AG04449 (cell line): Measurements from ENCODE around the gene COX7C.

Source experiments
- CTCF ChIA-PET: fragments of 350-600 bp; formaldehyde crosslinking; extraction: SDS; loops from one replicate; lab custom pipeline; 2021; ENCODE audit warnings: antibody characterized with exemption; lab: Yijun Ruan, JAX
- POLR2A ChIA-PET: fragments of 400-600, 350-600 bp; formaldehyde crosslinking; extraction: SDS; loops from one replicate; lab custom pipeline; 2020; ENCODE audit warnings: antibody characterized with exemption, inconsistent platforms; lab: Yijun Ruan, JAX
- DNase-seq: peaks from one replicate; pipeline ENCODE4 v3.0.0-alpha.2; 2010; ENCODE audit warnings: low read depth, low spot score
- H3K4me3 ChIP-seq: 2 replicates; pipeline ENCODE4 v1.5.1; 2011; ENCODE audit warnings: low read depth, mild to moderate bottlenecking, control low read depth, low read length
- CTCF ChIP-seq: IDR thresholded peaks from one replicate; pipeline ENCODE4 v1.5.1; 2011; ENCODE audit warnings: mild to moderate bottlenecking, moderate library complexity, low read length, control low read depth, inconsistent platforms; ENCODE audit not compliant: insufficient read depth; ENCODE audit errors: missing control alignments

The COX7C gene

DNA sequence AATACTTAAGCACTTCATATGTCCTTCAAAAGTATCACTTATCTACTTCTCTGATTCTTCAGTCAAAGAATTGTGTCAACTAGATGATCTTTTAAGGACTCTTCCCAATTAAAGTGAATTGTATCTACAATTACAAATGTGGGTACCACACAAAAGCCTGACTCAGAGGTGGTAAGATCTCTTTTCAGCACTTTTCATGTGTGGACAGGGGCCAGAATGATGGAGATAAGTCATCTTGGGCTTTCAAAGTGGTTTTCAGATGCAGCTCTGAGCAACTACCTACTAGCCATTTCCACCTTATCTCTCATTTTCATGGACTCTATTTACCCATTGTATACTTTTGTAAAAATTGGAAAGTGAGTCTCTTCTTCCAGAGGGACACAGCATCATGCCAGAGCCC is 8.4 kb downstream of the COX7C start:
- ChIA-PET CTCF (no interaction called here), POLR2A (no interaction called here)
- no peak for TF ChIP-seq CTCF
- DNase-seq, result no peak
- H3K4me3 ChIP-seq, result no peak overlapping the region

DNA sequence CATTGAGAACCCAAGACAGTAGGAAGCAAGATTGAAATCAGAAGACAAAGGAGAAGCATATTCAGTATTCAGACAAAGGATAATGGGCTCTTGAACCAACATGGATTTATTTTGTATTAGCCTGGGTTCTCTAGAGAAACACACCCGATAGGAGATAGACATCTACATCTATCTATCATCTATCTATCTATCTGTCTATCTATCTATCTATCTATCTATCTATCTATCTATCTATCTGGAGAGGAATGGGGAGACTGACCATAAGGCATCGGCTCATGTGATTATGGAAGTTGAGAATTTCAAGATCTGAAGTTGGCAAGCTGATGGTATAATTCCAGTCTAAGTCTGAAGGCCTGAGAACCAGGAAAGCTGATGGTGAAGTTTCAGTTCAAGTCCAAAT is 13.4 kb downstream of the COX7C start:
- no peak for TF ChIP-seq CTCF
- ChIA-PET CTCF (no interaction called here), POLR2A (no interaction called here)
- no peak for DNase-seq
- no peak overlapping the region for H3K4me3 ChIP-seq

DNA sequence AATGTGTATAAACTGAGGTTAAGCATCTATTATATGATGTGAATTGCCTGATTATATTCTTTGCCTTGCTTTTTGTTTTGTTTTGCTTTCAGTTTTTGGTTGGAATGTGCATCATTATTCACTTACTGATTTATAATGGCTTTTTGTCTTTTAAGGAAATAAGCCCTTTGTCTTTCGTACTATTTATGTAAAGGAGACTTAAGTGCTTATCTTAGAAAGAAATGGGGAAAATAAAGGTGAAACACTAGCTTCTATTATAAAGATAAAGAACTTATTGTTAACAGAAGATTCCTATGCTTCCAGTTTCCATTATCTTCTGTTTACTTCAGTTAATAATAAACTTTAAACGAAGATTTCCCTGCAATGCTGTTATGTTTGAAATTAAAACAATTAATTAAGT is 23.3 kb downstream of the COX7C start:
- TF ChIP-seq CTCF, result no peak
- no peak for DNase-seq
- ChIA-PET CTCF (no interaction called here), POLR2A (no interaction called here)
- no peak overlapping the region for H3K4me3 ChIP-seq

DNA sequence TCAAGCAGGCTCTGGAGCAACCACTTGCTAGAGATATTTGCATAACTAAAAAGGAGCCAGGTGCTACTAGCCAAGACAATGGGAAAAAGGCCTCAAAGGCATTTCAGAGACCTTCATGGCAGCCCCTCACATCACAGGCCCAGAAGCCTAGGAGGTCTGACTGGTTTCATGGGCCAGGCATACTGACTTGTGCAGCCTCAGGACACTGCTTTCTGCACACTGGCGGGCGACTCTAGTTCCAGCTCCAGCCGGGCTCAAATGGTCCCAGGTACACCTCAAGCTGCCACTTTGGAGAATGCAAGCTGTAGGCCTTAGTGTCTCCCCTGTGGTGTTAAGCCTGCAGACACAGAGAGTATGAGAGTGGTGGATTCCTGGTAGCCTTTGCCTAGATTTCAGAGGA is 27.1 kb downstream of the COX7C start:
- no peak overlapping the region for H3K4me3 ChIP-seq
- TF ChIP-seq CTCF, result no peak
- ChIA-PET POLR2A (no interaction called here), CTCF (no interaction called here)
- DNase-seq, result no peak

DNA sequence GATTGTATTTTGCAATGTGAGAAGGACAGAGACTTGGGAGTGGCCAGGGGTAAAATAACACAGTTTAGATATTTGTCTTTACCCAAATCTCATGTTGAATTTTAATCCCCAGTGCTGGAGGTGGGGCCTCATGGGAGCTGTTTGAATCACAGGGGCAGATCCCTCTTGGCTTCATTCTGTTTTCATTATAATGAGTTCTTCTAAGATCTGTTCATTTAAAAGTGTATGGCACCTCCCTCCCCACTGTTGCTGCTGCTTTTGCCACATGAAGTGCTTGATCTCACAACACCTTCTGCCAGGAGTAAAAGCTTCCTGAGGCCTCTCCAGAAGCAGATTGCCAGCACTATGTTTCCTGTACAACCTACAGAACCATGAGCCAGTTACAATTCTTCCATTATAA is 28.1 kb downstream of the COX7C start:
- CTCF ChIA-PET, result no interaction called here

GRCh38 chr5:86646671-86647070 is 28.9 kb downstream of the COX7C start:
- DNase-seq, result no peak
- no peak overlapping the region for H3K4me3 ChIP-seq
- no peak for TF ChIP-seq CTCF
- POLR2A ChIA-PET, result no interaction called here
- CTCF ChIA-PET, result no interaction called here

More for the DNA sequence above, 28.1 kb downstream of the COX7C start:
- no peak for DNase-seq
- H3K4me3 ChIP-seq, result no peak overlapping the region
- POLR2A ChIA-PET, result no interaction called here
- no peak for TF ChIP-seq CTCF
